K562 (cell line): Measurements from ENCODE around the gene LZTR1.
A peak's percentile ranks its signal among the peaks of the same experiment; 100 is the strongest.
"Not testable (repeated sequence)": the region's sequence is repeated elsewhere in the genome, so short reads cannot be mapped to it uniquely, and the experiment has no call there.

Experiments
- BRCA1 ChIP-seq, 2 experiments: fragments of 450-650 bp in 1 of 2; sonication (generic) in 1 of 2; formaldehyde crosslinking in 1 of 2; IDR thresholded peaks; 2 replicates each; pipeline versions ENCODE4 v1.5.0 to v1.6.1; 2017 to 2020; ENCODE audit warnings: mild to moderate bottlenecking in 1 of 2, missing genetic modification reagents in 1 of 2
- GABPB1 ChIP-seq: sonication (generic); formaldehyde crosslinking; IDR thresholded peaks from 2 replicates; pipeline ENCODE4 v1.8.0; 2022; ENCODE audit warnings: mild to moderate bottlenecking, missing genetic modification reagents
- HDAC6 ChIP-seq: IDR thresholded peaks from 2 replicates; pipeline ENCODE4 v1.6.1; 2012; ENCODE audit warnings: low read depth, mild to moderate bottlenecking, control low read depth, inconsistent platforms, low read length, moderate library complexity
- JUN ChIP-seq, 2 experiments: sonication (generic) in 1 of 2; formaldehyde crosslinking in 1 of 2; IDR thresholded peaks; 2 replicates each; pipeline versions ENCODE4 v1.6.1 to v1.8.0; 2012 to 2022; ENCODE audit warnings: borderline replicate concordance in 2 of 2, mild to moderate bottlenecking in 2 of 2, improper control_type of control experiment in 1 of 2, low read depth in 1 of 2, low read length in 1 of 2, missing genetic modification reagents in 1 of 2
- JUNB ChIP-seq: fragments of 450-650 bp; formaldehyde crosslinking; conservative IDR thresholded peaks from 2 replicates; pipeline ENCODE4 v1.4.0; 2020; ENCODE audit warnings: mild to moderate bottlenecking
- ZFP30 ChIP-seq: fragments of 250-450 bp; sonication (Bioruptor Pico); IDR thresholded peaks from 2 replicates; pipeline ENCODE4 v1.8.0; 2022; ENCODE audit warnings: moderate library complexity, mild to moderate bottlenecking, inconsistent platforms, borderline replicate concordance
- TF ChIP-seq, protein P1 (sequence below): fragments of 250-450 bp; sonication (Bioruptor Pico); IDR thresholded peaks from 2 replicates; pipeline ENCODE4 v1.8.0; 2021; ENCODE audit warnings: moderate library complexity, mild to moderate bottlenecking, inconsistent platforms
- TF ChIP-seq, protein P2 (sequence below): sonication (generic); formaldehyde crosslinking; IDR thresholded peaks from 2 replicates; pipeline ENCODE4 v1.8.1; 2023; ENCODE audit warnings: mild to moderate bottlenecking, missing genetic modification reagents
- TF ChIP-seq, protein P3 (sequence below), 3 experiments: IDR thresholded peaks in 2 of 3; conservative IDR thresholded peaks in 1 of 3; 2 replicates each; pipeline ENCODE4 v1.5.1; 2011 to 2012; ENCODE audit warnings: low read length in 3 of 3, mild to moderate bottlenecking in 3 of 3, control low read depth in 2 of 3, improper control_type of control experiment in 1 of 3, inconsistent platforms in 1 of 3, low read depth in 1 of 3, mixed read lengths in 1 of 3, moderate library complexity in 1 of 3; ENCODE audit not compliant: insufficient read depth in 2 of 3

DNA sequence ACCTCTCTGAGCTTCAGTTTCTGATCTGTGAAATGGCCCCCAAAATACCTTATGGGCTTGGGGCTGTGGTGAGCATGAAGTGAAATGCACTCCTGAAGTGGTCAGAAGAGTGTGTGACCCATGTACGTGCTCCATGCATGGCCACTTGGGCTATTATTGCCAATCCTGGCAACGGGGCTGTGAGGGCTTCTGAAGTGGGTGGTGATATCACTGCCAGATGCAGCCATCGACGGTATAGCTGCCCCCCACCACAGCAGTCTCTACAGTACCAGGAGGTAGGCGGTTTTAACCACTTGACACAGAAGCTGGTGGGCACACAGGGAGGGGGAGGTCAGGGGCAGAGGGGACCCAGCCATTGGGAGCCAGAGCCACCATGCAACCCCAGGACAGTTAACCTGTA, 66.4 kb downstream of the LZTR1 start:
- TF ChIP-seq, protein P1, sequence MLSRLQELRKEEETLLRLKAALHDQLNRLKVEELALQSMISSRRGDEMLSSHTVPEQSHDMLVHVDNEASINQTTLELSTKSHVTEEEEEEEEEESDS (CRISPR knock-in tag): not testable (repeated sequence)
- not testable (repeated sequence) for TF ChIP-seq ZFP30; GABPB1; HDAC6; JUNB (CRISPR knock-in tag); BRCA1 (IDR thresholded peaks at IDR 0.05); JUN (IDR thresholded peaks at IDR 0.05; ENCODE audit: borderline replicate concordance, low read depth, low read length); JUN (CRISPR knock-in tag; IDR thresholded peaks at IDR 0.05; ENCODE audit: borderline replicate concordance)
- TF ChIP-seq, protein P2, sequence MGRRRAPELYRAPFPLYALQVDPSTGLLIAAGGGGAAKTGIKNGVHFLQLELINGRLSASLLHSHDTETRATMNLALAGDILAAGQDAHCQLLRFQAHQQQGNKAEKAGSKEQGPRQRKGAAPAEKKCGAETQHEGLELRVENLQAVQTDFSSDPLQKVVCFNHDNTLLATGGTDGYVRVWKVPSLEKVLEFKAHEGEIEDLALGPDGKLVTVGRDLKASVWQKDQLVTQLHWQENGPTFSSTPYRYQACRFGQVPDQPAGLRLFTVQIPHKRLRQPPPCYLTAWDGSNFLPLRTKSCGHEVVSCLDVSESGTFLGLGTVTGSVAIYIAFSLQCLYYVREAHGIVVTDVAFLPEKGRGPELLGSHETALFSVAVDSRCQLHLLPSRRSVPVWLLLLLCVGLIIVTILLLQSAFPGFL (CRISPR knock-in tag): not testable (repeated sequence)
- TF ChIP-seq, protein P3, sequence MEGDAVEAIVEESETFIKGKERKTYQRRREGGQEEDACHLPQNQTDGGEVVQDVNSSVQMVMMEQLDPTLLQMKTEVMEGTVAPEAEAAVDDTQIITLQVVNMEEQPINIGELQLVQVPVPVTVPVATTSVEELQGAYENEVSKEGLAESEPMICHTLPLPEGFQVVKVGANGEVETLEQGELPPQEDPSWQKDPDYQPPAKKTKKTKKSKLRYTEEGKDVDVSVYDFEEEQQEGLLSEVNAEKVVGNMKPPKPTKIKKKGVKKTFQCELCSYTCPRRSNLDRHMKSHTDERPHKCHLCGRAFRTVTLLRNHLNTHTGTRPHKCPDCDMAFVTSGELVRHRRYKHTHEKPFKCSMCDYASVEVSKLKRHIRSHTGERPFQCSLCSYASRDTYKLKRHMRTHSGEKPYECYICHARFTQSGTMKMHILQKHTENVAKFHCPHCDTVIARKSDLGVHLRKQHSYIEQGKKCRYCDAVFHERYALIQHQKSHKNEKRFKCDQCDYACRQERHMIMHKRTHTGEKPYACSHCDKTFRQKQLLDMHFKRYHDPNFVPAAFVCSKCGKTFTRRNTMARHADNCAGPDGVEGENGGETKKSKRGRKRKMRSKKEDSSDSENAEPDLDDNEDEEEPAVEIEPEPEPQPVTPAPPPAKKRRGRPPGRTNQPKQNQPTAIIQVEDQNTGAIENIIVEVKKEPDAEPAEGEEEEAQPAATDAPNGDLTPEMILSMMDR (IDR thresholded peaks at IDR 0.05 in 2 of 3, conservative IDR thresholded peaks at IDR 0.05 in 1 of 3; ENCODE audit: insufficient read depth in 2 of 3, low read depth in 1 of 3, low read length in 3 of 3): not testable (repeated sequence)
- 0 out of 2 replicates have a peak, but pooled peaks have one; percentile 70 for TF ChIP-seq BRCA1 (CRISPR knock-in tag; IDR thresholded peaks at IDR 0.05)
